Progenitor cell of endocrine pancreas (in vitro differentiated cells): Measurements from ENCODE around the gene LRRC28. TPM values are rescaled to one million over a fixed set of nuclear protein-coding genes. Genes with fewer than 3 reads are reported as not detected.
A peak's percentile ranks its signal among the peaks of the same experiment; 100 is the strongest.

ENCODE experiments used
- DNase-seq: peaks from one replicate; pipeline ENCODE4 v3.0.0; 2021; ENCODE audit warnings: low spot score; ENCODE audit not compliant: unreplicated experiment
- H3K27ac Mint-ChIP-seq: 2 replicates; pipeline ENCODE4 v1.8.0; 2021; ENCODE audit warnings: mild to moderate bottlenecking, moderate library complexity, mixed read lengths
- H3K27me3 Mint-ChIP-seq: 2 replicates; pipeline ENCODE4 v1.8.0; 2021; ENCODE audit warnings: mixed read lengths
- H3K36me3 Mint-ChIP-seq: 2 replicates; pipeline ENCODE4 v1.8.0; 2022; ENCODE audit warnings: mixed read lengths; ENCODE audit not compliant: insufficient read depth
- H3K4me1 Mint-ChIP-seq: 2 replicates; pipeline ENCODE4 v1.8.0; 2021; ENCODE audit warnings: low read depth, mixed read lengths
- H3K4me3 Mint-ChIP-seq: 2 replicates; pipeline ENCODE4 v1.8.0; 2021; ENCODE audit warnings: low read depth, mild to moderate bottlenecking, moderate library complexity, mixed read lengths
- H3K9me3 Mint-ChIP-seq: 2 replicates; pipeline ENCODE4 v1.8.0; 2021; ENCODE audit warnings: low read depth, mixed read lengths
- total RNA-seq: library from RNA; stranded (reverse); gene quantifications from 2 replicates; pipeline ENCODE4 v1.2.1, GENCODE V29; 2021
- TF ChIP-seq, protein P1 (sequence below): fragments of 200-600 bp; sonication (generic); IDR thresholded peaks from one replicate; pipeline ENCODE4 v1.5.0; 2021; ENCODE audit warnings: antibody characterized with exemption, mild to moderate bottlenecking; ENCODE audit not compliant: unreplicated experiment

The LRRC28 gene
- total RNA-seq, 1 donor from 2014 or later, result 36.5 TPM

DNA sequence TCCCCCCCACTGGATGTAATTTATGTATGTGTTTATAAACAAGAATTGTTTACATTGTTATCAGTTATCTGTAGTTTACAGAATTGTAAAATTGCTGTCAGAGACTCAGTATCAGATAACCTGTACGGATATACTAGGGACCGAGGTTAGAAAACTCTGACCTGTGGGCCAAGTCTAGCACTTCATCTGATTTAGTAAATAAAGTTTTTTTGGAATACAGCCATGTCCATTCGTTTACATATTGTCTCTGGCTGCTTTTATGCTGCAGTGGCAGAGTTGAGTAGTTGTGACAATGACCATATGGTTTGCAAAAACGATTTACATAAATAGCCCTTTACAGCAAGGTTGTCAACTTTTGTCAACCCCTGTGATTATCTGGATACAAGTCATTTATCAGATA is 52.6 kb downstream of the LRRC28 start:
- H3K9me3 Mint-ChIP-seq, result no peaks in the 10 kb centered on the region
- H3K4me3 Mint-ChIP-seq, result no peak overlapping the region
- TF ChIP-seq, protein P1, sequence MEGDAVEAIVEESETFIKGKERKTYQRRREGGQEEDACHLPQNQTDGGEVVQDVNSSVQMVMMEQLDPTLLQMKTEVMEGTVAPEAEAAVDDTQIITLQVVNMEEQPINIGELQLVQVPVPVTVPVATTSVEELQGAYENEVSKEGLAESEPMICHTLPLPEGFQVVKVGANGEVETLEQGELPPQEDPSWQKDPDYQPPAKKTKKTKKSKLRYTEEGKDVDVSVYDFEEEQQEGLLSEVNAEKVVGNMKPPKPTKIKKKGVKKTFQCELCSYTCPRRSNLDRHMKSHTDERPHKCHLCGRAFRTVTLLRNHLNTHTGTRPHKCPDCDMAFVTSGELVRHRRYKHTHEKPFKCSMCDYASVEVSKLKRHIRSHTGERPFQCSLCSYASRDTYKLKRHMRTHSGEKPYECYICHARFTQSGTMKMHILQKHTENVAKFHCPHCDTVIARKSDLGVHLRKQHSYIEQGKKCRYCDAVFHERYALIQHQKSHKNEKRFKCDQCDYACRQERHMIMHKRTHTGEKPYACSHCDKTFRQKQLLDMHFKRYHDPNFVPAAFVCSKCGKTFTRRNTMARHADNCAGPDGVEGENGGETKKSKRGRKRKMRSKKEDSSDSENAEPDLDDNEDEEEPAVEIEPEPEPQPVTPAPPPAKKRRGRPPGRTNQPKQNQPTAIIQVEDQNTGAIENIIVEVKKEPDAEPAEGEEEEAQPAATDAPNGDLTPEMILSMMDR, result no peak
- H3K27me3 Mint-ChIP-seq, result no peaks in the 10 kb centered on the region
- no peaks in the 10 kb centered on the region for H3K36me3 Mint-ChIP-seq
- H3K4me1 Mint-ChIP-seq, result peaks cover 13% of the 10 kb centered on the region
- DNase-seq, result no peak
- H3K27ac Mint-ChIP-seq, result no peak overlapping the region

DNA sequence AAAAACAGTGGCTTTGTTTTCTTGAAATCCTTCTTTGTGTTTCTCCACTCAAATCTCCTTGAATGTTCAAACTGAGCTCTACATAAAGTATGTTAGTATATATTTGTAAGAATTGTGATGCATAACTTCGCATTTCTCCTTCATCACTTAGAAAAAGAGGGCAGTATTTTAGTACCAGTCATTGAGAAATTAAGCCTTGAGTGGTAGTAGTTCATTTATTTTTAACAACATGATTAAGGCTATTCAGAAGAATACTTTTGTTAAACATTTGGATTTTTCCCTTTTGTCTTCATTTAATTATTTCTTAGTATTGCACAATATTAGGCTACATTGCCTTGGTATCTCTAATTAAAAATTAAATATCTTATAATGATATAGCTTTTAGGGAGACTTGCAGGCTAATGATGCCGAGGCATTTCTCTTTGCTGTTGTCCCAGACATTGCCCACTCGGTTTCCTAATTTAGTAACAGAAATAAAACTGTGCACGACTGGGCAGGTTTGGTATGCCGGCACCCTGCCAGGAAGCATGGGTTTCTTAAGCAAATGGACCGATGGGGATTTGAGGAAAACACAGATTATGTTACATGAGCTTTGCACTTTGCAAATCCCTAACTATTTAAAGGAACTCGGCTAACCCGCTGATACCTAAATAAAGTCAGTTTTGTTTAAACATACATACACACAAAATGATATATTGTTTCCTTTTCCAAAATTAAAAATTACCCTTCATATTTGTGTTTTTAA is 54.7 kb downstream of the LRRC28 start:
- no peaks in the 10 kb centered on the region for H3K36me3 Mint-ChIP-seq
- TF ChIP-seq, protein P1, result no peak
- H3K9me3 Mint-ChIP-seq, result no peaks in the 10 kb centered on the region
- no peak overlapping the region for H3K27ac Mint-ChIP-seq
- no peaks in the 10 kb centered on the region for H3K27me3 Mint-ChIP-seq
- H3K4me3 Mint-ChIP-seq, result no peak overlapping the region
- H3K4me1 Mint-ChIP-seq, result peaks cover 13% of the 10 kb centered on the region
- DNase-seq, result no peak

DNA sequence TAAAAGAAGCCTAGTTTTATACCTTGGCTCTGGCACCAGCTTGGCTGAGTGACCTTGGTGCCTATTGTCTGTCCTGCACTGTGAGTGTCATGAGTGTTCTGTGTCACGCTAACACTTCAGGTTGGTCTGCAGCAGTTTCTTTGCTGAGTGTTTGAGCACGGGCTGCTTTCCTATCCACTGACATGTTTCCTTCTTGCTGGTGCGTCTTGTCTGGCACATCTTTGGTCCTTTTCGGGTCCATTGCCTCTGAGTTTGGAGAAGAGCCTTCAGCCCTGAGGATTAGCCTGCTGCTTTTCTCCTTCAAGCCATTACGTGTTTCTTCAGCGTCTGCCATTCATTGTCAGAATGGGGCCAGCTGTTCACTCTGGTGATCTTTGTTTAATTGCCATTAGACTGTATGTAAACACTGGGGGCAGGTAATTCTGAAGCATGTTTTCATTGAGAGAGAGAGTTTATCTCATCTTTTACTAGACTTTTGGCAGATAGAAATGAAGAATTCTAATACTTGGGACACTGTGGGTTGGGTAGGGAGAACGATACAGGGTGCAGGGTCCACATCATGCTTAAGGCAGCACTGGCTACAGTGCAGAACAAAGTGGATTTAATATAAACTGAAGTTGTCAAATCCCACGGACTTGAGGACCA is 55.5 kb downstream of the LRRC28 start:
- no peaks in the 10 kb centered on the region for H3K9me3 Mint-ChIP-seq
- H3K36me3 Mint-ChIP-seq, result no peaks in the 10 kb centered on the region
- no peak for DNase-seq
- H3K4me3 Mint-ChIP-seq, result no peak overlapping the region
- no peaks in the 10 kb centered on the region for H3K27me3 Mint-ChIP-seq
- TF ChIP-seq, protein P1, result no peak
- H3K27ac Mint-ChIP-seq, result peak overlapping the region; percentile 87
- H3K4me1 Mint-ChIP-seq, result peaks cover 13% of the 10 kb centered on the region

DNA sequence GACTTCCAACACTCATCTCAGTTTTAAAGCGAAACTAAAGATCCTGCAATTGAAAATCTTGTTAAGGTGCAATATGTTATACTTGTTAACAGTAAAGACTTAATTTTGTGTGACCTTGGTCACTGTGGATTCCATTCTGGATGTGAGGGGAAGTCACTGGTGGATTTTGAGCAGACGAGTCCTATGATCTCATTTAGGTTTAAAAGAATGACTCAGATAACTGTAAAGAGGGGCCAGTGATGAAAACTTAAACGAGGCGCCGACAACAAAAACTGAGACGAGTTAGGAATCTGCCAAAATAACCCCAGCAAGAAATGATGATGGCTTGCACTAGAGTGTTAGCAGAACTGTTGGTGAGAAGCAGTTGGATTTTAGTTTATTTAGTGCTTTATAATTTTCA is 56.5 kb downstream of the LRRC28 start:
- Mint-ChIP-seq H3K27ac (peak overlapping the region; percentile 79), H3K4me1 (peaks cover 13% of the 10 kb centered on the region), H3K36me3 (peaks cover 5% of the 10 kb centered on the region), H3K9me3 (peaks cover 2% of the 10 kb centered on the region), H3K27me3 (no peaks in the 10 kb centered on the region), H3K4me3 (no peak overlapping the region)
- TF ChIP-seq, protein P1, result no peak
- no peak for DNase-seq

DNA sequence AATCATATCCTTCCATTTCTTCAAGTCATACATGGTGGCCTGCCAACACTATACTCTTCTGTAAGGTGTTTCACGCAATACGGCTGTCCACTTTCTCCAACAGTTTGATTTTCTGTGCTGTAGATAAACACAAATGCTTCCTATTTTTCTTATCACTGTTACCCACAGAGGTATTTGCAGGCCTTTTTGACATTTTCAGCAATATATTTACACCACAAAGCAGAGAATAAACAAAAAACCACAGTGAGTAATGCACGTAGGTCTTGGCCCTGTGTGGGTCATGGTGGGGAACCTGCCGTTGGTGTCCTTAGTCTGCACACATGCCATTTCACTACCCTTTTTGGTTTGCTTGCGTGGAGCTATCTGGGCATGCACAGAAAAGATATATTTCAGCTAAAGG is 59.5 kb downstream of the LRRC28 start:
- Mint-ChIP-seq H3K36me3 (peaks cover 15% of the 10 kb centered on the region), H3K27ac (peak overlapping the region; percentile 18), H3K4me3 (no peak overlapping the region), H3K27me3 (no peaks in the 10 kb centered on the region), H3K4me1 (peaks cover 13% of the 10 kb centered on the region), H3K9me3 (peaks cover 9% of the 10 kb centered on the region)
- no peak for DNase-seq
- TF ChIP-seq, protein P1, result no peak
